Measurements from ENCODE around the gene KCNH5. TPM values are rescaled to one million over a fixed set of nuclear protein-coding genes. Genes with fewer than 3 reads are reported as not detected.

Gene KCNH5
- polyA plus RNA-seq, 1 of the 3 experiments (the other 2 are of a cell fraction): not detected

DNA sequence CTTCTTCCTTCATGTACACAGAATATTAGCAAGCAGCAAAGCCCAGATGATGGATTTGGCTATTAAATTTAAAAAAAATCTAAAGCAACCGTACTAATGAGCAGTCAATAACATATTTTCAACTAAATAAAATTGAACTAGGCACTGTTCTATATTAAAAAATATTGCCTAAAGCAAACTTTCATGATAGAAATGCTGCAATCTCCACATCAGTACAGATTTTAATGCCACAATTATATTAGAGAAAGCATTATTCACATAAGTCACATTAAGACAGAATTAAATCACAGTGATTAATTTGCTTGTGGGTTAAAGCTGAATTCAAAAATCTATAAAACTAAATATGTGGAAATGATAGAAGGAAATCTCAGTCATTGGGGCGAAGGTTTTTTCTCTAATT, 200.7 kb downstream of the KCNH5 start:
- Histone ChIP-seq H3F3A (replicated peaks; ENCODE audit: insufficient read depth) (no peaks in the 10 kb centered on the region), H3K79me2 (ENCODE audit: insufficient read depth) (no peaks in the 10 kb centered on the region), H4K20me1 (ENCODE audit: insufficient read depth) (no peaks in the 10 kb centered on the region), H3K9me2 (no peaks in the 10 kb centered on the region), H3K27me3 (ENCODE audit: insufficient read depth) (no peaks in the 10 kb centered on the region), H3K27ac (ENCODE audit: low read depth in 2 of 2, low read length in 1 of 2) (no peak overlapping the region), H2AFZ (ENCODE audit: low read depth) (no peak overlapping the region), H3K36me3 (replicated peaks in 1 of 2; ENCODE audit: control insufficient read depth in 1 of 2, insufficient read depth in 2 of 2, low read length in 1 of 2) (no peaks in the 10 kb centered on the region), H3K9me3 (no peaks in the 10 kb centered on the region), H3K4me1 (ENCODE audit: control insufficient read depth in 1 of 2, insufficient read depth in 2 of 2, low read depth in 1 of 2, low read length in 1 of 2) (no peaks in the 10 kb centered on the region), H3K9ac (no peak overlapping the region), H3K4me3 (ENCODE audit: low read depth in 2 of 2, low read length in 1 of 2) (no peak overlapping the region), H3K4me2 (no peak overlapping the region)
- WGBS (ENCODE audit: low lambda C conversion rate): 12% methylated on average over 2 of the region's 2 CpGs
- POLR2A ChIA-PET: no interaction called here
- DNase-seq: no peak
- CTCF ChIA-PET: no interaction called here
- TF ChIP-seq GATA2 (CRISPR knock-in tag; IDR thresholded peaks at IDR 0.05) (peak; percentile 41), TCF12 (IDR thresholded peaks at IDR 0.05) (no peak), YY1 (IDR thresholded peaks at IDR 0.05; ENCODE audit: low read depth) (no peak)

DNA sequence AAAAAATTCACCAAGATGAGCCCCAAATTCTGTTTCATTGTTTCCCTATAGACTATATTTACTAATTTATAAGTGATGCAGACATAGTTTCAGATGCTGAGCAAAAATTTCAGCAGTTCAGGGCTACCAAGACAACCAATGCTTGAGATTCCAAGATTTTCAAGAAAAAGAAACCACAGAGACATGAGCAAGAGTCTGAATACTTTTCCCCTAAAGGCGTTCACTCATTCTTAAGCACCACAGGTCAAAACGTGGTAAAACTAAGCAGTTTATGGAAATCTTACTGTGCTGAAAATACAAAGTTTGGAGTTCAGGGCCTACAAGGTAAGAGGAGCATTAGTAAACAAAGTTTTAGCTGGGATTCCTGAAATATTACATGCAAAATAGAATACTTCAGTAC, 221.2 kb downstream of the KCNH5 start:
- no peak for DNase-seq
- Histone ChIP-seq H2AFZ (ENCODE audit: low read depth) (no peak overlapping the region), H3F3A (replicated peaks; ENCODE audit: insufficient read depth) (no peaks in the 10 kb centered on the region), H3K4me2 (no peak overlapping the region), H3K79me2 (ENCODE audit: insufficient read depth) (no peaks in the 10 kb centered on the region), H3K4me1 (ENCODE audit: control insufficient read depth in 1 of 2, insufficient read depth in 2 of 2, low read depth in 1 of 2, low read length in 1 of 2) (no peaks in the 10 kb centered on the region), H3K4me3 (ENCODE audit: low read depth in 2 of 2, low read length in 1 of 2) (no peak overlapping the region), H3K27ac (ENCODE audit: low read depth in 2 of 2, low read length in 1 of 2) (no peak overlapping the region), H3K9ac (no peak overlapping the region), H3K27me3 (ENCODE audit: insufficient read depth) (no peaks in the 10 kb centered on the region), H3K36me3 (replicated peaks in 1 of 2; ENCODE audit: control insufficient read depth in 1 of 2, insufficient read depth in 2 of 2, low read length in 1 of 2) (no peaks in the 10 kb centered on the region), H3K9me2 (no peaks in the 10 kb centered on the region), H3K9me3 (no peaks in the 10 kb centered on the region), H4K20me1 (ENCODE audit: insufficient read depth) (no peaks in the 10 kb centered on the region)
- TF ChIP-seq FOXJ3 (CRISPR knock-in tag; IDR thresholded peaks at IDR 0.05) (no peak), FOXM1 (IDR thresholded peaks at IDR 0.05; ENCODE audit: low read depth) (no peak), FOSL2 (IDR thresholded peaks at IDR 0.05; ENCODE audit: borderline replicate concordance, low read depth) (no peak)
- ChIA-PET CTCF (no interaction called here), POLR2A (no interaction called here)
- 11% methylated on average over 2 of the region's 2 CpGs for WGBS (ENCODE audit: low lambda C conversion rate)

DNA sequence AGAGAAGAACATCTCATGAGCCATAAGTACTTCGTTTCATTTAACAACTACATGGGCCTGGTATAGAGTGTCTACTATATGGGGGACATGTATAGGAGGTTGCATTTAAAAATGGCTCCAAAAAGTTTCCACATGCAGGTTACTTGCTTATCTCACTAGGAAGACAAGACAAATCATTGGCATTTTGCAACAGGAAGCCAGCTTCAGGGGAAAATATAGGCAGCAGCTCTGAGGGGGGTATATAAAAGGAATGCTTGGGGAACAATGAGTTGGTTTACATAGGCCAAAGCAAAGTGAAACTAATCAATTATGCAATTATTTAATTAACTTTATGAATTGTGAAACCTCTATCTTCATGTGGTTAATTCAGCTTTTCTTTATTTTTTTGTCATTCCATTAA, 225.3 kb downstream of the KCNH5 start:
- no peak for DNase-seq
- POLR2A ChIA-PET: no interaction called here

More for the DNA sequence above, 225.3 kb downstream of the KCNH5 start:
- CTCF ChIA-PET: no interaction called here
- no peaks in the 10 kb centered on the region for H3K27me3 ChIP-seq (ENCODE audit: insufficient read depth)
- no peak overlapping the region for H3K4me2 ChIP-seq
- no peaks in the 10 kb centered on the region for H4K20me1 ChIP-seq (ENCODE audit: insufficient read depth)
- H3K9me3 ChIP-seq: no peaks in the 10 kb centered on the region
- H3K4me3 ChIP-seq (ENCODE audit: low read depth in 2 of 2, low read length in 1 of 2): no peak overlapping the region
- H3K9me2 ChIP-seq: no peaks in the 10 kb centered on the region
- 6% methylated on average over 1 of the region's 1 CpG for WGBS (ENCODE audit: low lambda C conversion rate)
- TF ChIP-seq POLR2AphosphoS5 (IDR thresholded peaks at IDR 0.05; ENCODE audit: low read depth, low read length) (no peak), NFIC (IDR thresholded peaks at IDR 0.05; ENCODE audit: borderline replicate concordance) (no peak), SMC3 (IDR thresholded peaks at IDR 0.05; ENCODE audit: low read depth, low read length) (no peak), RCOR1 (IDR thresholded peaks at IDR 0.05; ENCODE audit: low read length) (no peak), MEF2A (IDR thresholded peaks at IDR 0.05; ENCODE audit: borderline replicate concordance, low read depth) (no peak), JUND (IDR thresholded peaks at IDR 0.05) (no peak), GABPA (IDR thresholded peaks at IDR 0.05; ENCODE audit: low read depth) (no peak)
- TF ChIP-seq, protein P1, sequence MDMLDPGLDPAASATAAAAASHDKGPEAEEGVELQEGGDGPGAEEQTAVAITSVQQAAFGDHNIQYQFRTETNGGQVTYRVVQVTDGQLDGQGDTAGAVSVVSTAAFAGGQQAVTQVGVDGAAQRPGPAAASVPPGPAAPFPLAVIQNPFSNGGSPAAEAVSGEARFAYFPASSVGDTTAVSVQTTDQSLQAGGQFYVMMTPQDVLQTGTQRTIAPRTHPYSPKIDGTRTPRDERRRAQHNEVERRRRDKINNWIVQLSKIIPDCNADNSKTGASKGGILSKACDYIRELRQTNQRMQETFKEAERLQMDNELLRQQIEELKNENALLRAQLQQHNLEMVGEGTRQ (IDR thresholded peaks at IDR 0.05; ENCODE audit: borderline replicate concordance, low read depth, low read length): no peak
- TF ChIP-seq, protein P2, sequence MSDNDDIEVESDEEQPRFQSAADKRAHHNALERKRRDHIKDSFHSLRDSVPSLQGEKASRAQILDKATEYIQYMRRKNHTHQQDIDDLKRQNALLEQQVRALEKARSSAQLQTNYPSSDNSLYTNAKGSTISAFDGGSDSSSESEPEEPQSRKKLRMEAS (IDR thresholded peaks at IDR 0.05; ENCODE audit: low read depth): no peak
- H3K36me3 ChIP-seq (replicated peaks in 1 of 2; ENCODE audit: control insufficient read depth in 1 of 2, insufficient read depth in 2 of 2, low read length in 1 of 2): no peaks in the 10 kb centered on the region
- no peak overlapping the region for H2AFZ ChIP-seq (ENCODE audit: low read depth)
- H3F3A ChIP-seq (replicated peaks; ENCODE audit: insufficient read depth): no peaks in the 10 kb centered on the region
- no peaks in the 10 kb centered on the region for H3K4me1 ChIP-seq (ENCODE audit: control insufficient read depth in 1 of 2, insufficient read depth in 2 of 2, low read depth in 1 of 2, low read length in 1 of 2)
- H3K9ac ChIP-seq: no peak overlapping the region
- H3K79me2 ChIP-seq (ENCODE audit: insufficient read depth): no peaks in the 10 kb centered on the region
- no peak overlapping the region for H3K27ac ChIP-seq (ENCODE audit: low read depth in 2 of 2, low read length in 1 of 2)

All from SK-N-SH (cell line).